ENCODE measurements around the gene PLAGL2. TPM values are rescaled to one million over a fixed set of nuclear protein-coding genes. Genes with fewer than 3 reads are reported as not detected.

PLAGL2 gene
- total and polyA plus RNA-seq, 2 donors from 2014 or later = 3.8 to 9.2 TPM

GRCh38 chr20:32238483-32239425, 31.2 kb upstream of the PLAGL2 start:
- H3K4me3 ChIP-seq (ENCODE audit: low read length in 3 of 3) = no peak overlapping the region
- peaks cover 3 to 13% (median 11%) of the 10 kb centered on the region in 3 donors for H3K36me3 ChIP-seq (ENCODE audit: control insufficient read depth in 2 of 3, insufficient read depth in 3 of 3, low read length in 3 of 3)
- H3K9me3 ChIP-seq (ENCODE audit: control insufficient read depth in 2 of 3, insufficient read depth in 1 of 3, low read length in 3 of 3) = no peaks in the 10 kb centered on the region
- no peak overlapping the region for H3K9ac ChIP-seq (ENCODE audit: low read length in 3 of 3)
- no peak overlapping the region for H3K27ac ChIP-seq (ENCODE audit: low read depth in 2 of 2, low read length in 2 of 2)
- intact Hi-C loops (cut with DNase I) = no loop called here
- TF ChIP-seq CTCF (IDR thresholded peaks at IDR 0.05; ENCODE audit: borderline replicate concordance, extremely low read depth, insufficient read depth) = no peak
- no peak for DNase-seq
- peak; percentile 33 for FAIRE-seq
- peaks cover 0 to 7% (median 5%) of the 10 kb centered on the region in 3 donors for H3K4me1 ChIP-seq (ENCODE audit: control insufficient read depth in 2 of 3, insufficient read depth in 2 of 3, low read depth in 1 of 3, low read length in 3 of 3)
- H3K27me3 ChIP-seq (ENCODE audit: control insufficient read depth, insufficient read depth, low read length) = no peaks in the 10 kb centered on the region

GRCh38 chr20:32237419-32237818, 29.9 kb upstream of the PLAGL2 start:
- no peak for FAIRE-seq
- DNase-seq = no peak
- no peak overlapping the region for H3K4me3 ChIP-seq (ENCODE audit: low read length in 3 of 3)
- intact Hi-C loops (cut with DNase I) = no loop called here
- no peak for TF ChIP-seq CTCF (IDR thresholded peaks at IDR 0.05; ENCODE audit: borderline replicate concordance, extremely low read depth, insufficient read depth)
- no peaks in the 10 kb centered on the region for H3K9me3 ChIP-seq (ENCODE audit: control insufficient read depth in 2 of 3, insufficient read depth in 1 of 3, low read length in 3 of 3)
- no peaks in the 10 kb centered on the region for H3K27me3 ChIP-seq (ENCODE audit: control insufficient read depth, insufficient read depth, low read length)
- H3K4me1 ChIP-seq (ENCODE audit: control insufficient read depth in 2 of 3, insufficient read depth in 2 of 3, low read depth in 1 of 3, low read length in 3 of 3) = peaks cover 0 to 7% (median 5%) of the 10 kb centered on the region in 3 donors
- H3K36me3 ChIP-seq (ENCODE audit: control insufficient read depth in 2 of 3, insufficient read depth in 3 of 3, low read length in 3 of 3) = peaks cover 3 to 25% (median 22%) of the 10 kb centered on the region in 3 donors
- H3K9ac ChIP-seq (ENCODE audit: low read length in 3 of 3) = no peak overlapping the region
- no peak overlapping the region for H3K27ac ChIP-seq (ENCODE audit: low read depth in 2 of 2, low read length in 2 of 2)

GRCh38 chr20:32236819-32237218, 29.3 kb upstream of the PLAGL2 start:
- FAIRE-seq = no peak
- intact Hi-C loops (cut with DNase I) = no loop called here

More at GRCh38 chr20:32236819-32237218, 29.3 kb upstream of the PLAGL2 start:
- Histone ChIP-seq H3K36me3 (ENCODE audit: control insufficient read depth in 2 of 3, insufficient read depth in 3 of 3, low read length in 3 of 3) (peaks cover 3 to 27% (median 22%) of the 10 kb centered on the region in 3 donors), H3K27me3 (ENCODE audit: control insufficient read depth, insufficient read depth, low read length) (no peaks in the 10 kb centered on the region), H3K4me1 (ENCODE audit: control insufficient read depth in 2 of 3, insufficient read depth in 2 of 3, low read depth in 1 of 3, low read length in 3 of 3) (peaks cover 0 to 7% (median 5%) of the 10 kb centered on the region in 3 donors), H3K9me3 (ENCODE audit: control insufficient read depth in 2 of 3, insufficient read depth in 1 of 3, low read length in 3 of 3) (no peaks in the 10 kb centered on the region), H3K9ac (ENCODE audit: low read length in 3 of 3) (no peak overlapping the region), H3K4me3 (ENCODE audit: low read length in 3 of 3) (no peak overlapping the region), H3K27ac (ENCODE audit: low read depth in 2 of 2, low read length in 2 of 2) (no peak overlapping the region)
- peak in 1 of 5 donors; percentile 8 for DNase-seq
- TF ChIP-seq CTCF (IDR thresholded peaks at IDR 0.05; ENCODE audit: borderline replicate concordance, extremely low read depth, insufficient read depth) = no peak
